H1 (cell line): ENCODE data around the gene ZNF57. TPM values are rescaled to one million over a fixed set of nuclear protein-coding genes. Genes with fewer than 3 reads are reported as not detected.
A peak's percentile ranks its signal among the peaks of the same experiment; 100 is the strongest.

Experiments
- ATF2 ChIP-seq: IDR thresholded peaks from 2 replicates; pipeline ENCODE4 v1.6.1; 2012; ENCODE audit warnings: low read length, inconsistent platforms
- CEBPB ChIP-seq: IDR thresholded peaks from 2 replicates; pipeline ENCODE4 v1.6.1; 2012; ENCODE audit warnings: low read depth, low read length
- CHD1 ChIP-seq: IDR thresholded peaks from 2 replicates; pipeline ENCODE4 v1.6.1; 2012; ENCODE audit warnings: low read depth, low read length, improper control_type of control experiment
- HDAC6 ChIP-seq: IDR thresholded peaks from one replicate; pipeline ENCODE4 v1.7.1; 2012; ENCODE audit warnings: low read depth, mild to moderate bottlenecking, inconsistent platforms, low read length, moderate library complexity
- JUN ChIP-seq: IDR thresholded peaks from 2 replicates; pipeline ENCODE4 v1.6.1; 2011; ENCODE audit warnings: low read depth, mild to moderate bottlenecking, improper control_type of control experiment, low read length
- JUND ChIP-seq: IDR thresholded peaks from 2 replicates; pipeline ENCODE4 v1.6.1; 2011; ENCODE audit warnings: mild to moderate bottlenecking, improper control_type of control experiment, low read length
- KDM5A ChIP-seq: fragments of 200-600 bp; IDR thresholded peaks from 2 replicates; pipeline ENCODE4 v1.7.1; 2012; ENCODE audit warnings: mild to moderate bottlenecking, low read length, inconsistent platforms, mixed read lengths
- PHF8 ChIP-seq: fragments of 200-600 bp; sonication (generic); conservative IDR thresholded peaks from 2 replicates; pipeline ENCODE4 v1.7.1; 2012; ENCODE audit warnings: low read depth, mild to moderate bottlenecking, inconsistent platforms, low read length, moderate library complexity
- SIRT6 ChIP-seq: IDR thresholded peaks from one replicate; pipeline ENCODE4 v1.7.1; 2012; ENCODE audit warnings: low read length, inconsistent platforms
- SP1 ChIP-seq: IDR thresholded peaks from 2 replicates; pipeline ENCODE4 v1.6.1; 2011; ENCODE audit warnings: low read depth, low read length
- TBP ChIP-seq: IDR thresholded peaks from 2 replicates; pipeline ENCODE4 v1.6.1; 2011; ENCODE audit warnings: low read depth, low read length, improper control_type of control experiment
- TEAD4 ChIP-seq: IDR thresholded peaks from 2 replicates; pipeline ENCODE4 v1.6.1; 2012; ENCODE audit warnings: low read depth, low read length, inconsistent platforms, mixed read lengths
- polyA plus RNA-seq, 7 experiments: library from polyadenylated mRNA; depleted of rRNA in 3 of 7; stranded (reverse) in 5 of 7; unstranded in 2 of 7; fragments of >200 nt in 5 of 7; fragments of 200-250 nt in 2 of 7; gene quantifications; 1 replicate in 5 of 7; 2 replicates in 1 of 7; 4 replicates in 1 of 7; pipeline versions ENCODE4 v1.2.1 to v1.2.3, GENCODE V29; 2011 to 2013; ENCODE audit warnings: missing spikeins in 2 of 7, mixed read lengths in 2 of 7
- total RNA-seq: library from RNA; stranded (reverse); fragmentation: NEBNext Ultra II Directional; extraction: Animal tissue kit (Norgen Biotek cat#: 25700); gene quantifications from 2 replicates; pipeline ENCODE4 v1.2.1, GENCODE V29; 2021

ZNF57 gene
- total and polyA plus RNA-seq, 2 of the 8 experiments (the other 6 are each of a cell fraction or from before 2014, with no cell fraction given) = 4.9 to 8.9 TPM

GRCh38 chr19:2962018-2962670 is 61.4 kb downstream of the ZNF57 start (continued):
- TF ChIP-seq CEBPB (peak; percentile 50; the same call in 1 of the 2 replicates), SIRT6 (no peak), PHF8 (no peak), SP1 (no peak), JUND (peak; percentile 100), JUN (peak; percentile 98), TEAD4 (0 out of 2 replicates have a peak, but pooled peaks have one; percentile 10), HDAC6 (no peak), KDM5A (no peak), ATF2 (peak; percentile 100), TBP (no peak), CHD1 (no peak)
